GM19467 (cell line): Measurements from ENCODE around the gene KBTBD6.
"Not testable (repeated sequence)": the region's sequence is repeated elsewhere in the genome, so short reads cannot be mapped to it uniquely, and the experiment has no call there.

ENCODE experiments used
- ATAC-seq: cut with Tn5 transposase; IDR thresholded peaks from one replicate; pipeline ENCODE4 v1.9.1; 2021; ENCODE audit warnings: mild to moderate bottlenecking, moderate library complexity; ENCODE audit not compliant: unreplicated experiment

KBTBD6 gene, protein sequence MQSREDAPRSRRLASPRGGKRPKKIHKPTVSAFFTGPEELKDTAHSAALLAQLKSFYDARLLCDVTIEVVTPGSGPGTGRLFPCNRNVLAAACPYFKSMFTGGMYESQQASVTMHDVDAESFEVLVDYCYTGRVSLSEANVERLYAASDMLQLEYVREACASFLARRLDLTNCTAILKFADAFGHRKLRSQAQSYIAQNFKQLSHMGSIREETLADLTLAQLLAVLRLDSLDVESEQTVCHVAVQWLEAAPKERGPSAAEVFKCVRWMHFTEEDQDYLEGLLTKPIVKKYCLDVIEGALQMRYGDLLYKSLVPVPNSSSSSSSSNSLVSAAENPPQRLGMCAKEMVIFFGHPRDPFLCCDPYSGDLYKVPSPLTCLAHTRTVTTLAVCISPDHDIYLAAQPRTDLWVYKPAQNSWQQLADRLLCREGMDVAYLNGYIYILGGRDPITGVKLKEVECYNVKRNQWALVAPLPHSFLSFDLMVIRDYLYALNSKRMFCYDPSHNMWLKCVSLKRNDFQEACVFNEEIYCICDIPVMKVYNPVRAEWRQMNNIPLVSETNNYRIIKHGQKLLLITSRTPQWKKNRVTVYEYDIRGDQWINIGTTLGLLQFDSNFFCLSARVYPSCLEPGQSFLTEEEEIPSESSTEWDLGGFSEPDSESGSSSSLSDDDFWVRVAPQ

DNA sequence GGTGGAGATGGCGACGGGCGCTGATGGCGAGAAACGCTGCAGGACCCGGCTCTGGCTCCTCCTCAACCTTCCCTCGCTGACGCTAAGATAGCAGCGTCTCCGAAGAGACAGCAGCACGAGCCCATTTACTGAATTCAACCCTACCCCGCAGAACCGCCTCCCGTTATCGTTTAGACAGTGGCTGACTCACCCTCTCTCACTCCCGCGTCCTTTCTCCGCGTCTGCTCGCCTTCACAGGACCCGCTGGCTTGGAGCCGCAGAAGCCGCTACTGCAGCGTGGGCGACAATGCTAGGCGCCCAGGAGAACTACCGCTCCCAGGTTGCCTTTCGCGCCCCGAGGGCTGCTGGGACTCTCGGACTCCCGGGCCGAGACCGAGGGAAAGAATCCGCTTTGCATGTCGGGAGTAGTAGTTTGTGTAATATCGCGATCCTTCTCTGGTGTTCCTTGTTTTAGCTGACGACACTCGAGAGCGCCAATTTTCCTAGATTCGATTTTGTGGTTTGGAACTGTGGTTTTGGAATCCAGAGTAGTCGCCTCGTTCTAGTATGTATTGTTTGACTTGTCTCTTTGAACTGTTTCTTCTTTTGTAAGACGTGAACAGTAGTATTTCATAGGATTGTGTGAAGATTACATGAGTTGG, at the start of gene KBTBD6:
Gene KBTBD6, minus strand, starts transcription at position 291 of the 641 bp plus-strand sequence. CDS start 291 bp downstream, outside the sequence.
- peak; percentile 94 for ATAC-seq

DNA sequence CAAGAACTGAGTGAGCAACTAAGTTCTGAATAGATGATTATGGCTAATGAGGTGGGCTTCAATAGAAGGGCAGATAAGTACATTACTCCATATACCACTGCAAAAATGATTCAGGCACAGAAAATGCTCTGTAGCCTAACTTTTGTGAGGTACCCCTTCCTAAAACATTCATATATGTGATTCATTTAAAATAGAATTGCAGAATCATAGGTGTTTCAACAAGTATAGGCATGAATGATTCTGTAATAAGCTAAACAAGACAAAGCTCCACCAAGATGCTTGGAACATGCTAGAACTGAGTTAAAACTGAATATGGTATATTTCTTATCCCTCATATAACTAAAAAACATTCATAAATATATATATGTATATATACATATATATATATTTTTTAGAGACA, 49.6 kb upstream of the KBTBD6 start:
- no peak for ATAC-seq

DNA sequence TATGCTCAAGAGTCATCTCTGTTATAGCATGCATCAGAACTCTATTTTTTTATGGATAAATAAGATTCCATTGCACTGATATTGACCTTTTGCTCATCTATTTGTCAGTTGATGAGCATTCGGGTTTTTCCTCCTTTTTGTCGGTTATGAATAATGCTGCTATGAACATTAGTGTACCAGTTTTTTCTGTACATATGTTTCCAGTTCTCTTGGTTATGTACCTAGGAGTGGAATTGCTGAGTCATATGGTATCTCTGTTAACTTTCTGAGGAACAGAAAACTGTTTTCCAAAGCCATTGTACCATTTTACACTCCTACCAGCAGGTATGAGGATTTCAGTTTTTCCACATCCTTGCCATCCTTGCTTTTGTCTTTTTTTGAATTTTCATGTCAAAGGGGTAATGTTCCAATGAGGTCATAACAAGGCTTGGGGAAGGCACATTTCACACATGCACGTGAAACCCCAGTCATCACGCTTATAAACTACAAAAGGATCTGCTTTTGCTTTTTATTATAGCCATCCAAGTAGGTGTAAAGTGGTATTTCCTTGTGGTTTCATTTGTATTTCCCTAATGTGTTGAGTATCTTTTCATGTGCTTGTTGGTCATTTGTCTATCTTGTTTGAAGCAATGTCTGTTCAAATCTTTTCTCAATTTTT, 47.1 kb upstream of the KBTBD6 start:
- ATAC-seq: no peak

DNA sequence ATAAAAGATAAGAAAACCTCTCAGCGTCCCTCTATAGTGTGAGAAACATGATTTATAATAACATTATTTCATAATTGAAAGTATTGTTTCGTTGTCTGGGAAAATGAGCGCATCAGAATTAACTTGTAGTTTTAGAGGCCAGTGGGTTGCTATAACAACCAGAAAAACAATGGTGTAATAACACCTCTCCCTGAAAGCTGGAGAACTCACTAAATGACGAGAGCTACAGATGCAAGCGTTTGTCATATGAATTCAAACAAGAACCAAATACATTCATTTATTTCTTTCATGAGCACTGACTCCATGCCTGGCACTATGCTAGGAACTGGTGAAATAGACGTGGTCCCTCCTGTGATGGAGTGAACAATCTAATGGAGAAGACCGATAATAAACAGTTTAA, 45.4 kb upstream of the KBTBD6 start:
- ATAC-seq: no peak

DNA sequence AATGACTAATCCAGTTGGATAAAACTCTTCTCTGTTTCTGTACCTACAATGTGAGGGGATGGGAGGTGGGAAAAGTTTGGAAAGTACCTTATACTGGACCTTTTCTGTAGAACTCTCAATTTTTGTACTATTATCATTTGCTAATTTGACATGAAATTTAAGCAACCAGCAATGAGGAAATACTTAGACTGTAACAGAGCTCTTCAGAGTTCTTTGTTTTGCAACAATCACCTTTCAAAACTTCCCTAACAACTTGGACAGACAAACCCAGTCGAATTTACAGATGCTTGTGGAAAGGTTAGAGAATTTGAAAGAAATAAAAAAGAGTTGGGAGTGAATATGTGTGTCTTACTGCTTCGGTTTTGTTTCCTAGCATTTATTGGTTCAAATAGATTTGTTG, 45.0 kb upstream of the KBTBD6 start:
- ATAC-seq: no peak

DNA sequence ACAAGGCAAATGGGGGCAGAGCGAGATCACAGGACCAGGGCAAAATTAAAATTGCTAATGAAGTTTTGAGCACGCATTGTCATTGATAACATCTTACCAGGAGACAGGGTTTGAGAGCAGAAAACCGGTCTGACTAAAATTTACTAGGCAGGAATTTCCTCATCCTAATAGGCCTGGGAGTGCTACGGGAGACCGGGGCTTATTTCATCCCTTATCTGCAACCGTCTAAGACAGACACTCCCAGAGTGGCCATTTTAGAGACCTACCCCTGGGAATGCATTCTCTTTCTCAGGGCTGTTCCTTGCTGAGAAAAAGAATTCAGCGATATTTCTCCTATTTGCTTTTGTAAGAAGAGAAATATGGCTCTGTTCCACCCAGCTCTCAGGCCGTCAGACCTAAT, 43.0 kb upstream of the KBTBD6 start:
- ATAC-seq: not testable (repeated sequence)

DNA sequence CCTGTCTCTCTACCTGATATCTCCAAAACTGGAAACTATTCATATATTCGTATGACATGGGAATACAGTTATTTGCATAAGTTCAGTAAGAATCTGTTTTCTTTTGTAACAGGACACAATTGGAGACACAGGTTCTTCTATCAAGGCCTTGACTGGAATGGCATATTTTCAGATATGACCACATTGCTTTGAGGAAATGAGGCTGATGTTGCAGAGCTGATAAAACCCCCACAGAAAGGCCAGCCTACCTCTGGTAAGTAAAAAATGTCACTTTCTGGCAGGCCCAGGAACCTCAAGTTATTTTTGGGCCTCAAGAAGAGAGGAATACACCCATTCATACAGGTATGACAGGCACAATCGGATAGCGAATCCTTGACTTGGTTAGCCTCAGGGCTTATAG, 29.5 kb upstream of the KBTBD6 start:
- no peak for ATAC-seq

DNA sequence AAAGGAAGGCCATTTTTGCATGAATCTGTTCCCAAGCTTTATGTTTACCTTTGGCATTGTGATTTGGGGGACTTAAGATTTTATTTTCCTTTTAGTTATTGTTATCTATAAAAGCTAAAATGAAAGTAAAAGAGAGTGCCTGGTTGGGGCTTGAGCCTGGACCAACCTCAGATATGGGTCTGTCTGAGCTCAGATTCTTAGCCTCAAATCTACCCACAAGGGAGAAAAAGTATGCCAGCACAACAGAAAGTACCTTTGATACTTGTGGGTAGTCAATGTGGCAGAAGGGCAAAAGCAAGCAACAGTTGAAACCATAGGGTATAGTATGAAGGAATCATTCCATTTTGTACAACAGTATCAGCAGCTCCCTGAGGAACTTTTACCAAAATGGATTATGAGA, 26.6 kb upstream of the KBTBD6 start:
- no peak for ATAC-seq

DNA sequence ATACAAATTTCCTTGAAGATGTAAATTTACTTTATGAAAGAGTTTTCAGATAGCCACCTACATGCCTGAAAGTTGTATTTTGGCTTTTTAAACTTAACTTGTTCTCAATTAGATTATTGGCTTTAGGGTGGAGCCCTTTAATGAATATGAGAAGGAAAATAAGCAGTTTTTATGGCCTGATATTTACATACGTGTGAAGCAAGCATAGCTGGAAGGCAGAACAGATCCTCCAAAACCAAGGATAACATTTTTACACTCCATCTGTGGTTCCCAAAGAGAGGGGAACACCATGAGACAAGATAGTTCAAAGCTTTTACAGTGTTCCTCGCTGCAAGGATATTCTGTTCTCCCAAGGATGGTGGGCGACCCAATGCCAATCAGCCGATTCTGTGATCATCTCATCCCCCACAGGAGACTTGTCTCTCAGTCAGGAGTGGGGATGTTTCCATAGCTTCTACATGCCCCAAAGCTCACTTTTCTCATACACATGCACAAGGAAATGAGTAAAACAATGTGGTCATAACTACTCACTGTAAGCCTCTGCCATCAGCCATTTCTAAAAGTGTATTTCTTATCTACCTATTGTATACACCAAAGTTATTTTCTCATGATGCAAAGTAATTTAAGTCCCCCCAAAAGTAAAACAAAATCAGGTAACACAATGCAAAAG, 24.6 kb upstream of the KBTBD6 start:
- no peak for ATAC-seq

DNA sequence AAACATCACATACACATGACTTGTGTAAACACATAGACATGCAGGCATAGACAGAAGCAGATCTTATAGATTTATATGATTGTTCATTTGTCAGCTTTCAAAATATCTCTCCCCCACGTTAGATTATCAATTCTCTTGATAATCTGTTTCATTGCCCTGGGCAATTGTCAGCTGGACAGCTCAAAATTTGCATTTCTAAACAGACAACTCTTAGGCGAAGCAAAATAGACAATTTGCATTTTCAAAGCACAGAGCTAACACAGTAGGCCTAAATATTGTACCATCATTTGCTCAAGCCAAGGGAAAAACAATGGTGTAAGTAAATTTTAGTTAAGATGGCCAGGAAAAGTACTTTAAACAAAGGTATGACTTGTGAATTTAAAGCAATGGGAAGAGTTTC, 24.0 kb upstream of the KBTBD6 start:
- ATAC-seq: no peak

DNA sequence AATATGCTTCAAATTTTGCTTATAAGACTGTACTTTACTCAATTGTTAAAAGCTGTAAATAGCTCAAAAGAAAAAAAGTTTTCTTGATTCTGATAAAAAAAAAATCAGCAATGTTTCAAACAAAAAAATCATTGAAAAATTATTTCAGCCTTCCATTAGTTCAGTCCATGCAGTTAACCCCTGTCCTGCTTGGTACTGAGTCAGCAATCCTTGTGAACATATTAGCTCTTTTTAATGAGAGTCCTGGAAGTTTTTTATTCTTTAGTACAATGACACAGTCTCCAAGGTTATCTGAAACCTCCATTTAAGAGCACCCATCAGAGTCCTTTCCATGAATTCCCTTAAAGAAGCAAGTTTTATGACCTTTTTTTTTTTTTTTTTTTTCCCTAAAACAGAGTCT, 21.4 kb upstream of the KBTBD6 start:
- no peak for ATAC-seq

DNA sequence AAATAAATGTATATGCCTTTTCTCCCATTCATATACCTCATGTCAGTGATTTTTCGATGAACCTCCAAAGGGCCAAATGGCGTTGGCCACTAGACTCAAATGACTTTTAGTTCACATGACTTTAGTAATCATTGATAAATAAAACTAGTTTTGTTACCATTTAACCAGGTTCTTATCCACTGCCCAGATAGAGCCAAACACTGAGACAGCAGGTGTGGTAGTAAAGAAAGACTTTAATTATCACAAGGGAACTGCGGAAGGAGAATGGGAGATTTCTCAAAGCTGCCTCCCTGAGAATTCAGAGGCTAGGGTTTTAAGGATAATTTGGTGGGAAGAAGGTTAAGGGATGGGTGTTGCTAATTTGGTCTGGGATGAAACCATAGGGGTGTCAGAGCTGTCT, 19.4 kb upstream of the KBTBD6 start:
- no peak for ATAC-seq

DNA sequence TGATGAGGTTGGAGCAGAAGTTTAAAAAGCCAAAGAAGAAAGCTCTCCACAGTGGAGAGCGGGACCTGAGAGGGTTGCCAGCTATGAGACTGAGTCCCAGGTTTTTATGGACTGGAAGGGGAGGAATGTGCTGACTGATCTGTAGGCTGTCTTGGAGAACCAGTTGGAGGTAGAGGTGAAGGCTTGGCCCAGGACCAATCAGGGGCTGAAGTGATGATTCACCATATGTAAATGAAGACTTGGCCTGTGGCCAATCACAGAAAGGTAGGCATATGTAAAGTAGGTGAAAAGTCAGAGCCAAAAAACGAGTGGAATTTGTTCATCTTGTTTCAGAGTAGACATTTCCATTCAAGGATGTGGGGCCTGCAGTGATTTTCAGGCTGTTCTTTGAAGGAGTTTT, 17.5 kb upstream of the KBTBD6 start:
- no peak for ATAC-seq

DNA sequence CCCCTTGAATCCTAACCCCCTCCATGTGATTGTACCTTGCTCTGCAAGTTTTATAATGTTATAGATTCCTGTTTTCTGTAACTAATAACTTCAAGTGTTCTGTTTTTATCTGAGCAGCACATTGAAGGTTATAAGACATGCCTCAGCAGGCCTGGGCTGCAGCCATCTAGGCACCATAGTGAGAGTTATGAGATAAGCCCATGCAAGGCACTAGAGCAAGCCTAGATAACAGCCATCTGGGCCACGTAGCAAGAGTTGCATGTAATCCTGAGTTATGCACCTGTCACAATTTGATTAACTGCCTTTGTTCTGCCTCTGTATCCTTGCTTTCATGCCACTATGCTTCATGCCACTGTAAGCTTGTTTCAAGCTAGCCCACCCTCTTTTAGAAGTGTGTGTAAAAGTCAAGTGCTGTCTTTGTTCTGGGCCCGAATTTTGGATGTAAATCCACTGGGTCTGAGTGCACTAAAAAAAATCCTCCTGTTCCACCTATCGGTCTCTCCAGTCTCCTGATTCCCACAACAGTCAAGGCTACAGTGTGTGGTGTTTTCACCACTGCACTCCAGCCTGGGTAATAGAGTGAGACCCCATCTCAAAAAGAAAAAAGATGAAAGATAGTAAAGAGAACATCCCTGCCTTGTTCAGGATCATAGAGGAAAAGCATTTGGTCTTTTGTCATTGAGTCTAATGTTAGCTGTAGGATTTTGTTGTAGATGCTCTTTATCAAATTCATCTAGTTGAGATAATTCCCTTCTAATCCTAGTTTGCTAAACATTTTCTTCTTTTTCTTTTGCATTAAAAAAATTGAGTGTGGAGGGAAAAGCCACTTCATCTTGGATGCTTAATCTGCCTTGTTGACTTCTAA, 16.0 kb upstream of the KBTBD6 start:
- no peak for ATAC-seq

DNA sequence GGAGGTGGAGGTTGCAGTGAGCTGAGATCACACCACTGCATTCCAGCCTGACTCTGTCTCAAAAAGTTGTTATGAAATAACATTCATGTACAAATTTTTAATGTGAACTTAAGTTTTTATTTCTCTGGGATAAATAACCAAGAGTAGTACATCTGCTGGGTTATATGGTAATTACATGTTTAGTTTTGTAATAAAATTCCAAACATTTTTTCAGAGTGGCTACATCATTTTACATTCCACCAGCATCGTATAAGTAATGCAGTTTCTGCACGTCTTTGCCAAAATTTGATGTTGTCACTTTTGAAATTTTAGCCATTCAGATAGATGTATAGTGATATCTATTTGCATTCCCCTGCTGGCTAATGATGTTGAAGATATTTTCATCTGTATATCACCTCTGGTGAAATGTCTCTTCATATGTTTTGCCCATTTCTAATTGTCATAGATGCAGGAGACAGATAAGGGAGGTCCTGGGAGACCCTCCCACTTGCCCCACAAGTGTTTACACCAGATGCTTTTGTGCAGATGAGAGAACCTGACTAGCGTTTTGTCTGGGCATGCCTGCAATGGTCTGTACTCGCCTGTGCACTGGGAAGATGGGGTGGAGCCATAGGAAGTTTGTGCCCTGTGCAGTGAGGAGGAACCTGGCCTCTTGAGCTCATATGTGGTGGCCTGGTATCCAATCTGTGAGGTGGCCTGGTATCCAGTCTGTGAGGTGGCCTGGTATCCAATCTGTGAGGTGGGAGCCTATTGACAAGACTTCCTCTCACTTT, 12.7 kb upstream of the KBTBD6 start:
- ATAC-seq: no peak

DNA sequence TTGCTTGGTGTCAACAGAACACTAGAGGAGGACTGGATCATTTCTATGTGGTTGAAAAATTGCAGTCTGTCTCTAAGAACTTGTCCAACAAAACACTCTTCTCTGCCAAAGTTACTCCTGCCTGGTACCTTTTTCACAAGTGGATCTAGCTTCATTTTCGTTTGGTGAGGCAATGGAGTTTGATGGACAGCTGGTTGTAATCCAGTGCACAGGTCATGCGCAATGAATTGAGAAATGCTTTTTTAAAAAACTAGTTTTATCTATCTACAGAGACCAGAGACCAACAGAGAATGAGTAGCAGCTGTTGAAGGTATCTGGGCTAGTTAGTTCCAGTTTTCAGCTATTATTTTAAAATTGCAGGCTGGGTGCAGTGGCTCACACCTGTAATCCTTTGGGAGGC, 12.0 kb upstream of the KBTBD6 start:
- no peak for ATAC-seq

DNA sequence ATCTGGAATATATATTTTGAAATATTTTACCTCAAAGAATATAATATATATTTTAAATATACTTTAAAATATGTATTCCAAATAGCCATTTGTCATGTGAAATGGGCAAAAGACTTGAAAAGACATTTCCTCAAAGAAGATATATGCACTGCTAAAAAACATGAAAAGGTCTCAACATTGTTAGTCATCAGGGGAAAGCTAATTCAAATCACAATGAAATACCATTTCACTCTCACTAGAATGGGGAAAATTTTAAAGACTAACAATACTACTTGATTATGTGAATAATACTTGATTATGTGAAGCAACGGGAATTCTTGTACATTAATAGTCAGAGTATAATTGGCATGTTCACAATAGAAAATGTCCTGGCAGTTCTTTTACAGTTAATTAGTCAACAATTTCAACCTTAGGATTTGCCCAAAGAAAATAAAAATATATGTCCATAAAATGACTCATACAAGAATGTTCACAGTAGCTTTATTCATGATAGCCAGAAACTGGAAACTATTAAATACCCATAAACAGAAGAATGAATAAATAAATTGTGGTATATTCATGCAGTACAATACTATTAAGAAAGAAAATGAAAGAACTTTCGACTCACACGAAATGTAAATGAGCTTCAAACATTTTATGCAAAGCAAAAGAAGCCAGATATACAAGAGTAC, 6.8 kb upstream of the KBTBD6 start:
- ATAC-seq: no peak

DNA sequence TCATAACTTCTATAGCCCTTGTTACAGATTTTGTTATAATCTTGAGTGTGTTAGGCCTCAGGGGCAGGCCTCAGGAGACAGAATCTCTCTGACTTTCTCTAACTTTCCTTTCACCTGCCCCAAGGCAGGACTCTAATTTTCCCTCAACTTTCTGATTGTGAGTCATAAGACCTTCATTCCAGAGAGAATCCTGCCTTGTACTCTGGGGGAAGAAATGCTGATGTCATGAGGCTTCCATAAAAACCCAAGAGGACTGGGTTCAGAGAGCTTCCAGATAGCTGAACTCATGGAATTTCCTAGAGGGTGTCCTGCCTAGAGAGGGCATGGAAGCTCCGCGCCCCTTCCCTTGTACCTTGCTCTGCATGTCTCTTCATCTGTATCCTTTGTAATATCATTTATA, 5.3 kb upstream of the KBTBD6 start:
- no peak for ATAC-seq

DNA sequence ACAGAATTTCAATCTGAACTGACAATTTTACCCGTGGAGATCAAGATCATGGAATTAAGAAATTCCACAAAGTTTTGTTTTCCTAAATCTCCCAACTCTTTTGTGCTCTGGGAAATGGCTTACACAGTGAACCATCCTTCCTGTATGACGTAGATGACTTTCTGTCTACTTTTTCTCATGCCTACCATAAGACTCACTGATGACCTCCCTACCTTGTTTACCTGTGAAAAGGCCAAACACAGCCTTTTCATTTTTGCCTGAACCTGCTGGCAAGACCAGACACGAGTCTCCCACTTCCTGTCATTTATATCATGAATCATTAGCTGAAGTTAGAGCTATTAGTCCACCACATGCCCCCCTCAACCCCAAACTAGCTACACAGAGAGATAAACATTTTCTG, 4.6 kb upstream of the KBTBD6 start:
- no peak for ATAC-seq
